Dermis blood vessel endothelial cell (primary cell): ENCODE measurements around the gene UQCR11. TPM values are rescaled to one million over a fixed set of nuclear protein-coding genes. Genes with fewer than 3 reads are reported as not detected.
A peak's percentile ranks its signal among the peaks of the same experiment; 100 is the strongest.

ENCODE experiments used
- DNase-seq: peaks from one replicate; pipeline ENCODE4 v3.0.0; 2010
- total RNA-seq: library from RNA; depleted of rRNA; stranded (reverse); fragments of >200 nt; gene quantifications from 2 replicates; pipeline ENCODE4 v1.2.3, GENCODE V29; 2014

UQCR11 gene
- total RNA-seq, 1 donor from 2014 or later = 62.1 TPM

DNA sequence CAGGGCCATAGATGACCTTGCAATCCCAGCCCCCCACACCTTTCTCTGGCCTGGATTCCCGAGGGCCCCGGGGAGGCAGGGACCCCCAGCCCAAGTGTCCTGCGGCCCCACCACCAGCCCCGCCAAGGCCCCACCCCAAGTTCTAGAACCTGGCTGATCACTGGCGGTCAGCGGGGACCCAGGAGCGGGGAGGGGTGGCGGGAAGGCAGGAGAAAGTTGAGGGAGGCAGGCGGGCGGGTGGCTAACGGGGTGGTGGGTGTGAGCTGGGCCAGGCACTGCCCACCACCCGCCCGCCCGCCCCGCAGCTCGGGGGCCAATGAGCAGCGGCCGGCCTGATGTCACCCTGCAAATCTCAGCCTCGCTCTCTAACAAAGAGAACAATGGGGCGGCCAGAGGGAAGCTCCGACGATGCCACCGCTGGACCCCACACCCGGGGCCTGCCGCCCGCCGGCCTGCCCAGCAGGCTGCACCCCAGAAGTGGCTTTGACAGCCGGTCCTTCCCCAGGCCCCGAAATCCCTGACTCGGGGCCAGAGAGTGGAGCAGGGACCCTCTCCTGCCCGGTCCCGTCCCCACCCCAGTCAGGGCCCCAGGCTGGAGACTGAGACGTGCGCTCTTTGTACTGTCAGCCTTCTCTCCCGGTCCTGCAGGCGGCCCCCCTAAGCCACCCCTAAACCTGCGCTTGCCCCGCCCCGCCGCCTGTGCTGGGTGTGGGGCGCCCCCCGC lies 38.7 kb downstream of the UQCR11 start:
- peak; percentile 89 for DNase-seq

DNA sequence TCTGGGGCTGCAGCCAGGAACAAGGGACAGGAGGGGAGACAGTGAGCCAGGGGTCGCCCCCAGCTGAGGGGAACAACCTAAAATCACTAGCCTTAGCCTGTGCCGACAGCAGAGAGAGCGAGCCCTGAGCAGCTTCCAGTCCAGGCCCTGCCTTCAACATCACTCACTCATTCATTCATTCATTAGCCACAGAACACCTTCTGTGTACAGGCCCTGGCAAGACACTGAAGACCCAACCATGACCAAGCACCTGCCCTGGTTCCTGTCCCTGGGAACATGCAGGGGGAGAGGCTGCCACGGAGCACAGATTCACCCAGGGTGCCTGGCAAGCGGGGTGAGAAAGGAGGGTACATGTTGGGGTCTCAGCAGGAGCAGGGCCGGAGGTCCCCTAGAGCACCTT lies 42.0 kb downstream of the UQCR11 start:
- DNase-seq = no peak

GRCh38 chr19:1561236-1561842 lies 43.9 kb downstream of the UQCR11 start:
- DNase-seq = no peak

DNA sequence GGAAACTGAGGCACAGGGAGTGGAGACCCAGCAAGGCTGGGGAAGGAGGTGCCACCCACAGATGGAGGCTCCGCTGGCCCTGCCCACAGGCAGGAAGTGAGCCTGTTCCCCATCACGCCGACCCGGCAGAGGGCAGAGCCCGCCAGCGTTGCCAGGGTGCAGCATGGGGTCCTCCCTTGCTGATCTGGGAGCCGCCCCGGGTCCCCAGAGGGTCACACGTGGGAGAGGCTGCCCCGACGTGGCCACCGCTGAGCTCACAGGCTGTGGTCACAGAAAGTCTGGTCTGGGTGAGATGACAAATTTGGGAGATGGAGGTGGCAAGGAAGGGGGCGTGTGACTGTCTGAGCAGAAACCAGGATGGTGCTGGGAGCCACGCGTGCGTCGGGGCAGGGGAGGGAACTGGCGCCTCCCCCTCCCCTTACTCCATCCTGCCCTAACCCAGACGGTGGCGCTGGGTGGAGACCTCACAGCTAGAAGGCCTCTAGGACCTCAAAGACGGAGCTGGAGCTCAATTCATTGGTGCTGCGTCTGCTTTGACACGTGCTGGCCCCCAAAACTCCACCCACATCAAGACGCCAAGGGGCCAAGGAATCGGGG lies 44.9 kb downstream of the UQCR11 start:
- no peak for DNase-seq

- no peak for DNase-seq
Measured at GRCh38 chr19:1558552-1558951, 46.7 kb downstream of the UQCR11 start.

DNA sequence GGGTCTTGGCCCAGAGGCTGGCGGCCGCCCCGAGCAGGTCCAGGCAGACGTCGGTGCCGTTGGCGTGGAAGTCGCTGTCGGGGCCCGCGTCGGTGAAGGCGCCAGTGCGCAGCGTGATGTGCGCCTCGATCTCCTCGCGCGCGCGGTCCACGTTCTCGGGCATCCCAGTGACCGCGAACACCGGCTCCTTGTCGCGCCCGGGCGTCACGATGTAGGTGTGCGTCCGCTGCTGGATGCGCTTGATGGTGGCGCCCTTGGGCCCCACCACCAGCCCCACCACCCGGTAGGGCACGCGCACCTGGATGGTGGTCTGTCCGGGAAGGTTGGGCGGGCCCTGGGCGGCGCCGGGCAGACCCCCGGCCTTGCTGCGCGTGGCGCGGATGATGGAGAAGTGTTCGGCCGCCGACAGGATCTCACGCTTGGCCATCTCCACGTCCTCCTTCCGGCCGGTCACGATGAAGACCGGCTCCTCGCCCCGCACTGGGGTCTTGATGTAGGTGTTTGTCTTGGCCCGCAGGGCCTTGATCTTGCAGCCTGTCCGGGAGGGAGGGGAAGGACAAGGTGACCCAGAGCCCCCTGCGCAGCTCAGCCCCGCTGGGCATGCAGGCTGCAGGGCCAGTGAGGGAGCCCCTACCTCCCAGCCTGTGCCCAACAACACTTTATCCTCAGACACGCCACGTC lies 48.7 kb downstream of the UQCR11 start:
- DNase-seq = no peak

DNA sequence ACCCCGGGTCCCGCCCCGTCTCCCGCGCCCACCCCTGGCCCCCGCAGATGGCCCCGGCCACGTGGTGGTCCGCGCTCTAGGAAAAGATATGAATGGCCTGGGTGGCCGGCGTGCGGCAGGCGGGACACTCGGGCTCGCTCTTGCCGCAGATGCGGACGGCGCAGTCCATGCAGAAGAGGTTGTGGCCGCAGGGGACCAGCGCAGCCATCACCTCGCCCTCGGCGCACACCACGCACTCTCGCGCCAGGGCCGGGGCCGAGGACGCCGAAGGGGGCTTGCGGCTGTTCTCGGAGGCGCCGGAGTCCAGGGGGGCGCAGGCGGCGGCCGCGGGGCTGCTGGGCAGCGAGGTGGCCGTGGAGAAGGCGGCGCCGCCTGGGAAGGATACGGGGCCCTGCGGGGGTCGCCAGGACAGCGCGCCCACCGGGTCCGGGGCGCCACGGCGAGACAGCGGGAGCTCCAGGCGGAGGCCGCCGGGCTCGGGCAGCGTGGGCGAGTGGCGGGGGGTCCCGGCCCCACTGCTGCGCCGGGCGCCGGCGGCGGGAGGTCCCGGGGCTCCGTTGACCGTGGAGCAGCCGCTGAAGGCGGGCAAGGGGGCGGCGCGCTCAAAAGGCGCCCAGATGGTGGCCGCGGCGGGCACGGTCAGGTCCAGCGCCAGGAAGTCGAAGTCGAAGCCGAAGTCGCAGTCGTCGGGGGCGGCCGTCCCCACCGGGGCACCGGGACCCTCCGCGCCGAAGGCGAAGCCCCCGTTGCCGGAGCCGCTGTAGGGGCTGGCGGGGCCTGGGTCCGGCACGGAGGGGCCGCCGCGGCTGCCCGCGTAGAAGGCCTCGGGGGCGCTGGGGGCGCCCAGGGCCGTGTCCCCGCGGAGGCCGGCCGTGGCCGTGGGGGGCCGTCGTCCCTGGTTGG lies 49.5 kb downstream of the UQCR11 start:
- DNase-seq = no peak

GRCh38 chr19:1554968-1555367 lies 50.3 kb downstream of the UQCR11 start:
- DNase-seq = no peak

- DNase-seq = no peak
Measured at GRCh38 chr19:1553415-1553814, 51.8 kb downstream of the UQCR11 start.

DNA sequence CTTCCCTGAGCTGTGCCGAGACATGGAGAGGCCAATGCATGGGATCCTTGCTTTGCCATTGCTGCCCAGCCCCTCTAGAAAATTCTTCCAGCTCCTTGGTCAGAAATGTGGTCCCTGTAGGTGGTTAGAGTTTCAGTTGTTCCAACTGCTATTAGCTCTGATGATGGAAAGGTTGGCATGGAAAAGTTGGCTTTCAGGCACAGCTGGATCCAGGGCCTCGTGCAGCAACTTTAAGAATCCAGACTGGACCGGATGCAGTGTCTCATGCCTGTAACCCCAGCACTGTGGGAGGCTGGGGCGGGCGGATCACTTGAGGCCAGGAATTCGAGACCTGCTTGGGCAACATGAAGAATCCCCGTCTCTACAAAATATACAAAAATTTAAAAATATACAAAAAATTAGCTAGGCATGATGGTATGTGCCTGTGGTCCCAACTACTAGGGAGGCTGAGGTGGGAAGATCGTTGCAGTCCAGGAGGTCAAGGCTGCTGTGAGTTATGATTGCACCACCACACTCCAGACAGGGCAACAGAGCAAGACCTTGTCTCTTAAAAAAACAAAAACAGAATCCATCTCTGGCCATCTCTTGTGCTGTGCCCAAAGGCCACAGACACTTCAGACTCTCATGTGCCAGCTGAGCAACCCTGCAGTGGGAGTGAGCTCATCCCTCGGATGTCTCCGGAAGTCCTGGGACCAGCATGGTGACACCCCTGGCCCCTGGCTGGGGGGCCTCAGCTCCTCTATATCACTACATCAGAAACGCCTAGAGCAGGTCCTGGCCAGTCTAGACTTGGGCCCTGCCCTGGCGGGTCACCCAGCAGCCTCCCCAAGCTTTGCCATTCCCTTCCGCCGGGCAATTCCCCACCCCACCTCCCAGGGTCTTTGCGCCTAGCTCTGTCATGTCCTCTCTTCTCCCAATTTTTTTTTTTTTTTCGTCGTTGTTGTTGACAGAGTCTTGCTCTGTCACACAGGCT lies 53.9 kb downstream of the UQCR11 start:
- no peak for DNase-seq

- no peak for DNase-seq
Measured at GRCh38 chr19:1549332-1549945, 55.8 kb downstream of the UQCR11 start.

Other genes with a start within 250 kb of the UQCR11 start
- gene NDUFS7, start 221.6 kb downstream of the UQCR11 start, total RNA-seq = 98.8 and 104 TPM in 2 replicates
- 10.7 and 14.8 TPM in 2 replicates for gene GAMT, start 203.9 kb downstream of the UQCR11 start, total RNA-seq
- 58.0 and 104 TPM in 2 replicates for gene DAZAP1, start 197.9 kb downstream of the UQCR11 start, total RNA-seq
- gene RPS15, start 167.1 kb downstream of the UQCR11 start, total RNA-seq = 380 and 637 TPM in 2 replicates
- gene APC2, start 155.3 kb downstream of the UQCR11 start, total RNA-seq = 0.23 and 0.34 TPM in 2 replicates
- gene C19orf25, start 126.2 kb downstream of the UQCR11 start, total RNA-seq = 22.0 and 28.1 TPM in 2 replicates
- gene PCSK4, start 115.1 kb downstream of the UQCR11 start, total RNA-seq = 0.68 and 1.1 TPM in 2 replicates
- gene REEP6, start 114.3 kb downstream of the UQCR11 start, total RNA-seq = 0.34 and 1.0 TPM in 2 replicates
- gene ADAMTSL5, start 92.4 kb downstream of the UQCR11 start, total RNA-seq = 0.19 TPM in 1 of 2 replicates, not detected in the other
- not detected in 2 replicates for gene PLK5, start 81.4 kb downstream of the UQCR11 start, total RNA-seq
- gene MEX3D, start 37.1 kb downstream of the UQCR11 start, total RNA-seq = 82.4 and 121 TPM in 2 replicates
- 119 and 194 TPM in 2 replicates for gene MBD3, start 12.6 kb downstream of the UQCR11 start, total RNA-seq
- gene TCF3, start 47.2 kb upstream of the UQCR11 start, total RNA-seq = 94.1 and 144 TPM in 2 replicates
- gene ONECUT3, start 148.0 kb upstream of the UQCR11 start, total RNA-seq = not detected in 2 replicates
- gene ATP8B3, start 206.8 kb upstream of the UQCR11 start, total RNA-seq = 0.85 and 1.2 TPM in 2 replicates
- 8.7 and 14.0 TPM in 2 replicates for gene REXO1, start 243.0 kb upstream of the UQCR11 start, total RNA-seq